ENCODE data around the gene ETS1.

ETS1 gene

DNA sequence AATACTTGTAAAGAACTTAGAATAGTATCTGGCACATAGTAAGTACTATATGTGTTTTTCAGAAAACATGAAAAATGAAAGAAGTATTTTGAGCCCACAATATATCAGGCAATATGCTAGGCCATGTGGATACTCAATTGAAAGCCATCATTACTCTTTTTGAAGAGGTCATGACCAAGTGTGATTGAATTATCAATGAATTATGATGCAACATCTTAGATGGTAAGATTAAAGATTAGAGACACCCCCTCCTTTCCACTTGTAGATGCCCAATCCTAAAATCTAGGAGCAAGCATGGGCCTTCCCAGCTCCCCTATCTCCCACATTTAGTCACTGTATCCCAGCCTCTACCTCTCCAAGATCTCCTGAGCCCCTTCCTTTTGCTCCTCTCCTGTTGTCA lies 154.4 kb downstream of the ETS1 start:
- no peak for DNase-seq (ENCODE audit: low read depth)
- TF ChIP-seq, protein P1, sequence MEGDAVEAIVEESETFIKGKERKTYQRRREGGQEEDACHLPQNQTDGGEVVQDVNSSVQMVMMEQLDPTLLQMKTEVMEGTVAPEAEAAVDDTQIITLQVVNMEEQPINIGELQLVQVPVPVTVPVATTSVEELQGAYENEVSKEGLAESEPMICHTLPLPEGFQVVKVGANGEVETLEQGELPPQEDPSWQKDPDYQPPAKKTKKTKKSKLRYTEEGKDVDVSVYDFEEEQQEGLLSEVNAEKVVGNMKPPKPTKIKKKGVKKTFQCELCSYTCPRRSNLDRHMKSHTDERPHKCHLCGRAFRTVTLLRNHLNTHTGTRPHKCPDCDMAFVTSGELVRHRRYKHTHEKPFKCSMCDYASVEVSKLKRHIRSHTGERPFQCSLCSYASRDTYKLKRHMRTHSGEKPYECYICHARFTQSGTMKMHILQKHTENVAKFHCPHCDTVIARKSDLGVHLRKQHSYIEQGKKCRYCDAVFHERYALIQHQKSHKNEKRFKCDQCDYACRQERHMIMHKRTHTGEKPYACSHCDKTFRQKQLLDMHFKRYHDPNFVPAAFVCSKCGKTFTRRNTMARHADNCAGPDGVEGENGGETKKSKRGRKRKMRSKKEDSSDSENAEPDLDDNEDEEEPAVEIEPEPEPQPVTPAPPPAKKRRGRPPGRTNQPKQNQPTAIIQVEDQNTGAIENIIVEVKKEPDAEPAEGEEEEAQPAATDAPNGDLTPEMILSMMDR (IDR thresholded peaks at IDR 0.05; ENCODE audit: control insufficient read depth, insufficient read depth, low read depth, low read length, missing control alignments): no peak
- no peak overlapping the region for H3K4me3 ChIP-seq (ENCODE audit: control insufficient read depth, low read depth, low read length)

DNA sequence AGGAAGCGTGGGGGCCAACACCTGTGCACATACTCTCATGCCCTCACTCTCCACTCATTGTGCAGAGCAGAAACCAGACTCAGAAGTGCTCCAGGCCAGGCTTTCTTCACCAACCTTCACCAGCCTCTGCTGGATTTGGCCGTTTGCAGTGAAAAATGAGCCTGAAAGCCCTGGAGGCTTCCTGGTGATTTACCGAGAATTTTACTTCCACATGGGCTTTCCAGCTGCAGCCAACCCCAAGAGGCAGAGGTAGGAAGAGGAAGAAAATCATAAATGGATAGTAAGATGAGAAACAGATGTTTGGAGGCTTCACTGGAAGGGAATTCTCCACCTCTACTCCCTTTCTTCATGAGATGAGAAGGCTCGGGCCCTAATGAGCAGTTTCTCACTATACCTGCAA lies 155.4 kb downstream of the ETS1 start:
- DNase-seq (ENCODE audit: low read depth): no peak
- no peak overlapping the region for H3K4me3 ChIP-seq (ENCODE audit: control insufficient read depth, low read depth, low read length)
- TF ChIP-seq, protein P1 (IDR thresholded peaks at IDR 0.05; ENCODE audit: control insufficient read depth, insufficient read depth, low read depth, low read length, missing control alignments): no peak

DNA sequence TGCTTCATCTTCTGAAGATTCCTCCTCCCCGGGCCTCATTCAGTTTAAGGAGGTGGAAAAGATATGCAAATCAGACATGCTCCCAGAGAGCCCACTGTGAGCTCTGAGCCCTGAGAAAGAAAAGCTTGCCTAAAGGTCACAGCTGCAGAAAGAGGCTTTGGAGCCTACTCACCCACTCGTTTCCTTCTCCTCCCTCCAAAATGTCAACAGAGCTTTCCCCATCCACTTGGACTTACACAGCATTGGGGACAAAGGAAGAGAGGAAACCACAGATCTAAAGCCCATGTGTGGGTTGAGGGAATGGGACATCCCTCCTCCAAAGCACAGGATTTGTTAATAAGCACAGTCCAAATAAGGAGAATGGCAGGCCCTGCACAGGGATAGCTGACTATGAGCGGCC lies 158.4 kb downstream of the ETS1 start:
- no peak overlapping the region for H3K4me3 ChIP-seq (ENCODE audit: control insufficient read depth, low read depth, low read length)
- TF ChIP-seq, protein P1 (IDR thresholded peaks at IDR 0.05; ENCODE audit: control insufficient read depth, insufficient read depth, low read depth, low read length, missing control alignments): no peak
- DNase-seq (ENCODE audit: low read depth): no peak

DNA sequence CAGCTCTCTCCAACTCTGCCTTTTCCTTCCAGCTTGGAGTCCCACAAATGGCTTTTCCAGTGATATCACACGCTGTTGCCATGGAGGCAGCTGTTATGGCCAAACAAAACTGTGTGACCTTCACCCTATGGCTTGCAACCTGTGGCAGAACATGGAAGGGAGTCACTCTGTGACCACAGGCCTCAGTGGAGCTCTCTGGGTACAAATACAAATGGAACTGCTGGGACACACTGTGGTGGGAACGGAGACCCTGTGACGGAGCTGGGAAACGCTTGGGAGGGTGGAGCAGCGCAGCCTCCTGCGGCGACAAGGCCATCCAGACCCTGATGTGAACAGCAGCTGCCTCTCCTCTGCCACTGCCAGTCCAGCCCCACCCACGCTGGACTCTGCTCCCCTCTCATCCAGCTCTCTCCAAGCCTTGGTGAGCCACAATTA lies 162.5 kb downstream of the ETS1 start:
- DNase-seq (ENCODE audit: low read depth): no peak
- TF ChIP-seq, protein P1 (IDR thresholded peaks at IDR 0.05; ENCODE audit: control insufficient read depth, insufficient read depth, low read depth, low read length, missing control alignments): no peak
- H3K4me3 ChIP-seq (ENCODE audit: control insufficient read depth, low read depth, low read length): no peak overlapping the region

DNA sequence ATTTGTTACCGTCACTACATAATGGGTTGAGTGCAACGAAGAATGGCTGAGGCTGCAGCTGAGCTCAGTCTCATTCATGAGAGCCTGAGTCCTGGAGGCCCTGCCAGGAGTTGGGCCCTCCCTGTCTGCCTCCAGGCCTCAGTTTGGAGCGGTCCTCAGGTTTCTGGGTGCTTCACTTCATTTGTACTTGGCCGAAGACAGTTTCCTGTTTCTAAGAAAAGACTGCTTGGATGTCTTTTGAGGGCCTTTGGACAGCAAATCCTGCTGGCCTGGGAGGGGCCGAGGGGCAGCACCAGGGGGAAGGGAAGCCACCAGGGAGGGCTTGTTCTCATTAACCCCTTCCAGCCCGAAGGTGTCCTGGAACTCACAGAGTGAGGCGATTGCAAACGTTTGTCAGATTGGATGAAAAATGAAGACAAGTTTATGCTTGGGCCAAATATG lies 163.1 kb downstream of the ETS1 start:
- H3K4me3 ChIP-seq (ENCODE audit: control insufficient read depth, low read depth, low read length): no peak overlapping the region
- no peak for DNase-seq (ENCODE audit: low read depth)
- TF ChIP-seq, protein P1 (IDR thresholded peaks at IDR 0.05; ENCODE audit: control insufficient read depth, insufficient read depth, low read depth, low read length, missing control alignments): no peak

DNA sequence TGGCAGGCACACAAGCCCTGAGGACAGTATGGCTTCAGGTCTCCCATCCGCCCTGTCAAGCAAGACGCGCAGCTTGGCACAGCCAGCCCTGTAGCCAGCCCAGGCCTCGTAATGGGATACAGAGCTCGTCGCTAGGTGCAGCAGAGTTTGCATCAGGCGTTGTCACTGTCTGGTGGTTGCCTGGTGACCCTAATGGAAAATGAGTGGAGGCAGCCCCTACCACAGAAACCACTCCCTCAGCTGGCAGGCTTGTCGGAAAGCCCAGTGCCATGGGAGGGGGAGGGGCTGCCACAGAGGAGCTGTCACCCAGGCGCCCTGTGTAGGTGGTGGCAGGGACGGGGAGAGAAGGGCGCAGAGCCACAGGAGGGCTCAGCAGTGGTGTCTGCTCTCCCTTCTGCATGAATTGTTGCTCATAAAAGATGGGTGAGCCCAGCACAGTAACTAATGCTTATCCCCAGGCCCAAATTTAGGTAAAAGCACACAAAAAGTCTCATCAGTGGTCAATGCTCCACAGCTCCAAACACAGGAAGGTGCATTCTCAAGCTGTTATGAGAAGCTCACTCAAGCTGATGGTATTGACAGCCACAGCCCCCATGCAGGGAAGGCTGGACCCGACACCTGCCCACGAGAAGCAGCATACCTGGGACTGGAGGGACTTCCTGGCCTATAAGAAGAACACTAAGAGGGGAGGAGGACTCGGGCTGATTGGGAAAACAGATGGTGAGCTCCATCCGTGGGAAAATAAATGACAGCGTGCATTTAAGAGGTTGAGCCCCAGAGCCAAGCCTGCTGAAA lies 164.6 kb downstream of the ETS1 start:
- TF ChIP-seq, protein P1 (IDR thresholded peaks at IDR 0.05; ENCODE audit: control insufficient read depth, insufficient read depth, low read depth, low read length, missing control alignments): no peak
- H3K4me3 ChIP-seq (ENCODE audit: control insufficient read depth, low read depth, low read length): no peak overlapping the region
- no peak for DNase-seq (ENCODE audit: low read depth)
